ENCODE results near the gene MALAT1. TPM values are rescaled to one million over a fixed set of nuclear protein-coding genes. Genes with fewer than 3 reads are reported as not detected.

Gene MALAT1
- polyA plus RNA-seq, 1 donor: 1,140 TPM

- DNase-seq: no peak
Observed at GRCh38 chr11:65496304-65497140, 2.3 kb upstream of the MALAT1 start.

- peak; percentile 98 for DNase-seq
Observed at GRCh38 chr11:65497141-65498041, 1.5 kb upstream of the MALAT1 start.

GRCh38 chr11:65498042-65498726, 661 bp upstream of the MALAT1 start:
- DNase-seq: peak; percentile 61

GRCh38 chr11:65498727-65498976, 193 bp upstream of the MALAT1 start:
- DNase-seq: no peak

GRCh38 chr11:65499713-65500386, 1.0 kb downstream of the MALAT1 start:
- no peak for DNase-seq

GRCh38 chr11:65500387-65501185, 1.7 kb downstream of the MALAT1 start:
- DNase-seq: no peak

- DNase-seq: no peak
Observed at GRCh38 chr11:65501186-65501471, 2.3 kb downstream of the MALAT1 start.

- no peak for DNase-seq
Observed at GRCh38 chr11:65501472-65502273, 2.8 kb downstream of the MALAT1 start.

- DNase-seq: no peak
Observed at GRCh38 chr11:65502274-65502554, 3.4 kb downstream of the MALAT1 start.

GRCh38 chr11:65502555-65503367, 3.9 kb downstream of the MALAT1 start:
- DNase-seq: no peak

- DNase-seq: no peak
Observed at GRCh38 chr11:65503368-65503948, 4.6 kb downstream of the MALAT1 start.

- DNase-seq: peak; percentile 63
Observed at GRCh38 chr11:65503949-65504673, 5.3 kb downstream of the MALAT1 start.

GRCh38 chr11:65504674-65505465, 6.0 kb downstream of the MALAT1 start:
- no peak for DNase-seq

- DNase-seq: no peak
Observed at GRCh38 chr11:65505466-65506289, 6.8 kb downstream of the MALAT1 start.

GRCh38 chr11:65506290-65506771, 7.5 kb downstream of the MALAT1 start:
- DNase-seq: no peak

GRCh38 chr11:65506772-65507505, 8.1 kb downstream of the MALAT1 start:
- peak; percentile 84 for DNase-seq
